NOMO-1 treated with dmso at 0.1 percent for 144 hours (cell line): ENCODE data around the gene SPTY2D1.

Experiments used
- DNase-seq: peaks from one replicate; lab custom pipeline; 2025; ENCODE audit not compliant: unreplicated experiment; lab: John Stamatoyannopoulos, UW

Gene SPTY2D1

DNA sequence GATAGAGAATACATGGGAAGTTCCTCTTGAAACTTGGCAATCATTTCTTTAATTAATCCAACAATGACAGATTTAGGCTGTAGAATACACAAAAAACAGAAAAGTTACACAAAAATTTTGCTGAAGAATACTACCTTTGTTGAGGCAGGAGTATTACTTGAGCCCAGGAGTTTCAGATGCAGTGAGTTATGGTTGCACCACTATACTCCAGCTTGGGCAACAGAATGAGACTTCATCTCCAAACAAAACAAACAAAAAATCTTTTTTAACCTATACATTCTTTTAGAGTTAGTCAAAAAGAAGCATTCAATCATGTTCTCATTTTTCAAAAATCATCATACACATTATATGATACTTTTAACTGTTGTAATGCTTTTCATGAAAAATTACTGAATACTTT lies 67.7 kb downstream of the SPTY2D1 start:
- no peak for DNase-seq

- DNase-seq, result no peak
These were observed 70.0 kb downstream of the SPTY2D1 start for GRCh38 chr11:18564149-18564548.

GRCh38 chr11:18563090-18563730 lies 70.9 kb downstream of the SPTY2D1 start:
- no peak for DNase-seq
